NCI-H1930 (cell line): ENCODE results near the gene ADM5.

ENCODE experiments used
- DNase-seq, 2 experiments: peaks; one replicate each; lab custom pipeline; 2025; lab: John Stamatoyannopoulos, UW

ADM5 gene

DNA sequence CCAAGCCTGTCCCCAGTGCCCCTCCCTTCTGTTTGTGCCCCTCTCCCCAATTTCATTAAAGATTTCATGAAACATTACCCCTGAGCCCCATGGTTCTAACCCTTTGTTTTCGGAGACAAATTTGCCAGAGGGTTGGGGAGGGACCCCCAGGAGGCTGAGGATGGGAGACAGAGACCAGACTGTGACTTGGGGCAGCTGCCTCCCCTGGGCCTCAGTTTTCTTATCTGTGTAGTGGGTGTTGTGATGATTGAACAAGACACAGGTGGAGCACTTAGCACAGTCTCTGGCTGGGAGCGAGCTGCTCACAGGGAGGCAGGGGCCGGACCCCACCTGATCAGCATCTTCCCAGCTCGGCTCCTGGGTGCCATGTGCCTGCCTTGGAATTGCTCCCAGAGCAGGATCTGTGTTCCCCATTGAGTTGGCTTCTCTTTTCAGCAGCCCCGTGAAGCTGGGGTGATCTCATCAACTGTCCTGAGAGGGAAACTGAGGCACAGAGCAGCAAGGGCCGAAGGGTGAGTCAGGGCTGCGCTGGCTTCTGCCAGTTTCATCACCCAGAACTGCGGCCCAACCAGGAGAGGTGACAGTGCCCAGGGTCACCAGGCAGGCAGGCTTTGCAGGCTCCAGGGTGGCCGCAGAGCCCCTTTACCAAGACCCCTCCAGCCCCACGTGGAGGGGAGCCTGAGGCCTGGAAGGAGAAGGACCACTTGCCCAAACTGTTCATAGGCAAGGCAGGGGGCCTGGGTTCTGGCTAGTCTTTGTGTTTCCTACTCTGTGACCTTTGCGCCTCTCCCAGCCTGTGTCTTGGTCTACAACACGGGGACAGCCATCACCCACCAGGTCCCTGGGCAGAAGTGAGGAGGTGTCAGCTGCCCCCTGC lies 30.6 kb upstream of the ADM5 start:
- DNase-seq = no peak

DNA sequence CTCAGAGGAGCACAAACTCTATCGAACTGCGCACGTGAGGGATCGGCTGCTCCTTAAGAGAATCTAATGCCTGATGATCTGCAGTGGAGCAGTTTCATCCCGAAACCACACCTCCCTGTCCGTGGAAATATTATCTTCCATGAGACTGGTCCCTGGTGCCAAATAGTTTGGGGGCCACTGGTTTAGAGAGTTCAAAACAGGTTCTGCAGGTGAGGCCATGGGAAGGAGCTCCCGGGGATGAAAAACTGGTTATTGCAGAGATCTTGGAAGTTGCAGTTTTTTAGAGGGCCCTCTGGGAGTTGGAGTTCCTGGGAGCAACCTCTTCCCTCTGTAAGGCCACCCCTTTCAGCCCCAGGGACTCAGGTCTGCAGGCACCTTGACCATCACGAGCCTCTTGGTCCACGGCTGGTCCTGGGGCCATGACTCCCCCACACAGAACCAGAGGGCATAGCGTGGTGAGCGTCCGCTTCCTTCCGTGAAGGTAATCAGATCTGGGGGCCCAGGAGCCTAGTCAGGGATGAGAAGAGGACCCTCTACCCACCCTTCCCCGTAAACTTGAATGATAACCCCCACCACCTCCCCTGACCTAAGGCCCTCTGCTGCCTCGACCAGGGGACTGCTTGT lies 28.9 kb upstream of the ADM5 start:
- DNase-seq = no peak

DNA sequence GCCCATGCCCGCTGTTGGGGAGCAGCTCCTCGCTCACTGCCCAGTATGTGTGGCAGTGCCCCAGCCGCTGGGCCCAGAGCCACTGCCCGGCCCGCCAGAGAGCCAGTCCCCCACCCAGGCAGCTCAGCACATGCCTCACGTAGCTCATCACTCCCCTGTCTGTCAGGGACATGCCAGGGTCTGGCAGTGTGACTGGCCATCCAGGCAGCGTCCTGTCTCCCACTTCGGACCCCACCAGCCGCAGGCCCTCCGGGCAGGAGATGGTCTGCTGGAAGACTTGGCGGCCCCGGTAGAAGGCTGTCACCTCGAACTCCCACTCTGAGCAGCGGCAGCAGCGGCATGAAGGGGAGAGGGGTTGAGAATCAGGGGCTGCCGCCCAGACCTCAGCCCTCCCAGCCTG lies 27.4 kb upstream of the ADM5 start:
- no peak for DNase-seq

DNA sequence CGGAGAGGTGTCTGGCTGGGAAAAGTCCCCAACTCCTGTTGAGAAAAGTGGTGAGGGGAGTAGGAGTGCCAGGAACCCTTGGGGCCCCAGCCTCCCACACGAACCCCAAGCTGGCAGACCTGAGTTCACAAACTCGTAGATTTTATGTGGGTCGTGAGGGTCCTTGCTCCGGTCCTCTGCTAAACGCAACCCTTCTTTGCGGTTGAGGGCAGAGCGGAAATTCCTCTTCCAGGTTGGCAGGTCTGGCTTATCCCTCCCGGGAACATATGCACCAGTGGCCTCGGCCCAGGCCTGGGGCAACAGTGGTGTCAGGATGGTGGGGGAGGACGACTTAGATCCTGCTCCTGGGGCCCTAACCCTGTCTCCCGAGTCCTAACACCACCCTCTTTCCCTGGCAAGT lies 26.2 kb upstream of the ADM5 start:
- no peak for DNase-seq

DNA sequence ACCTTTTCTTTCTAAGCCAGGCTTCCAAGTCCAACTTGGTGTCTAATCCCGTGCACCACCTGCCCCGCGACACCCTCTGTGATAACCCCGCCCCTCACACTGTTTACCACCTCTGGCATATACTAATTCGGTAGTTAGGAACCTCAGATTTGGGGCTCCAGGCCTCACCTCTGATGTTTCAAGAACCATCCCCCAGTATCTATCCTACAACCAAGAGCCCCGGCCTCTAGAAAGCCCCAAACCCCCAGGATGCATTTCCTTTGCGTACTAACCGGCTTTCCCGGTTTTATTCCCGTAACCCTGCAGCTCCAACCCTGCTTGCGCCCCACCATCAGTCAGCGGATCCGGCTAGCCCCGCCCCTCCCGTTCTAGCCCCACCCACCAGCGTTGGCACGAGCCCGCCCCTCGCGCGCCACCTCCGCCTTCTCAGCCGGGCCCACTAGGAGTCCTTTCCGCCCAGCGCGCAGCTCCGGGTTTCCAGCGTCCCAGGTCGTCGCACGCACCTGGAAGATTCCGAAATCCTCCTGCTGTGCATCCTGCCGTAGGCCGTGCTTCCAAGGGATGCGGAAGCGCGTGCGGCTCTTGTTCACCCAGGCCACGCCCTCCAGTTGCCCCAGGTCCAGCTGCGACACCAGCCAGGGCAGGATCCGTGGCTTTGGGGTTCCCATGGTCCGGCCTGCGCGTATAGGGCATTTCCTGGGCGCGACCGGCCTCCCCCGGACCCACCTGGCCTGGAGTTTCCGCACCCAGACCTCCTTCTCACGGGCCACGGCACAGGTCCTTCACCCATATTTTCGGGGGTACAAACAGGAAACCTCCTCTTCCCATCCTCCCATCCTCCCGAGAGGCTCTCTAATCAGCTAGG lies 25.0 kb upstream of the ADM5 start:
- DNase-seq = peak; percentile 88 to 89

DNA sequence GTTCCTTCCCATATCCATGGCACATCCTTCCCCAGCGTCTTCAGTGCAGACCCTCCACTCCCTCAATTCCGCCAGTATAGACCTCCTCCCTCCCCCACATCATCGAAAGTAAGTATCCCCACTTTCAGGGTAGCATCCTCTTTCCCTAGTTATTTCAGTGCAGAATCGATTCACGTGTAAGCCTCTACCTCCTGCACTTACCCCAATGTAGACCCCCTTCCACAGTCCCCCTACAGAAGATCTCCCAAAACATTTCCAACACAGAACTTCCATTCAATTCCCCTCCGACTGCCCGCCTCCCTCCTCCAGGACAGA lies 24.4 kb upstream of the ADM5 start:
- DNase-seq = no peak

DNA sequence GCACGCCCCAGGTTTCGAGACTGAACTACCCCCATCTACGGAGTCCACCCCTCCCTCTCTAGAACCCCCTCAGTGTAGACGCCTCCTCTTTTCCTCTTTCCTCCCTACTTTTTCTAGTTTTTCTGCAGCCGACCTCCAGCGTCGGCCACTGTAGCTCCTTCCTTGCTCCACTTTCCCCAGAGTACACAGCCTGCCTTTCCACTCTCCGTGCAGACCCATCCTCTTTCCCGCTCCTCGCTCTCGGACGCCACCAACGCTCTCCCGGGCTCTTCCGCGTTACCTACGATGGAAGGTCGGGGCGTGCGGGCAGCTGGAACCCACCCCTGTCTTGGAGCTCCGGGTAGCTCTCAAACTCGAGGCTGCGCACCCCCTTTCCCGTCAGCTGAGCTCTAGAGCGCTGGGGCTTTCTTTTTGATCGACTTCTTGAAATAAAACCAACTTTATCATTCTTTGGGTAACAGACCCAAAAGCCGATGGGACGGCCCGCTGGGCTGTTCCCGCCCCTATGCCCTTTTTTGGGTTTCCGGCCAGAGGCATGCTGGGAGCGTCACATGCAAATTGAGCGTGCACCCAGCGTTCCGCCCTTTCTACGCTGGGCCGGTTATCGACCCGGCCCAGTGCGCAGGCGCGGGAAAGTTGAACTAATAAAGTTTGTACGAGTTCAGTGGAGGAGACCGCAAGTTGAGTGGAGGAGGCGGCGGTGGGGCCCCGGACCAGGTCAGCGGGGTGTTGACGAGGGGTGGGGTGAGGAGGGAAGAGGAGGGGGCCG lies 23.9 kb upstream of the ADM5 start, which contains the start of the genes BCL2L12 and IRF3:
TSS of gene BCL2L12 (plus strand) at position 583 of the 769 bp plus-strand sequence. CDS start 760 bp downstream, outside the sequence.
TSS of gene IRF3 (minus strand) at position 507 of the 769 bp plus-strand sequence. CDS start 1,019 bp downstream, outside the sequence.
- peak; percentile 85 to 95 for DNase-seq

DNA sequence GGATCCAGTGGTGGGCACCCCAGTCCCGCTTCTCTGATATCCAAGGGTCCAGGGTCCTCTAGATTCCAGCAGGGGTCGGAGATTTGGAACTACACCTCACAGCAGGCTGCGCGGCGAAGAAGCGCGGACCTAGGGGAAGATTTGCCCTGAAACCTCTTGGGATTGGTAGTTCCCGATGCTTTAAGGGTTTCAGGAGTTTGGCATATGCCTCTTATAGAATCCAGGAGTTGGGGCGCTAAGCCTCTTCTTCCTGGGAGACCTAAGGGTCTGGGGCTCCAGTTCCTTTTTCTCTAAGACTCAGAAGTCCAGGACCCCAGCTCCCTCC lies 23.3 kb upstream of the ADM5 start:
- DNase-seq = no peak

DNA sequence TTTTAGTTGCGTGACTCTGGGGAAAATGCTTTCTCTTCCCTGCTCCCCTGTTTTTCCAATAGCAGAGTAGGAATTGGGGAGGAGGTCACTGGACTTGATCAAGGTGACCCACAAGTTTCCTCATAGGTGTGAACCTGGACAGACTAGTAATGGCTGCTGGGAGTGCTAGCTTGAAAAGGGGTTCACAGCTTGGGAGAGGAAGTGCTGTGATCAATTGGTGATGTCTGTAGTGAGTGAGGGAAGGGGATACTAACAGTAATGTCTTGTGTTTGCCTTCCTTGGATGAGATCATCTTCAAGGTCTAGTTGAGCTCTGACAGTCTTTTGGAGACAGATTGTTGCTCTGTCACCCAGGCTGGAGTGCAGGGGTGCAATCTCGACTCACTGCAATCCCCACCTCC lies 21.9 kb upstream of the ADM5 start:
- no peak for DNase-seq

DNA sequence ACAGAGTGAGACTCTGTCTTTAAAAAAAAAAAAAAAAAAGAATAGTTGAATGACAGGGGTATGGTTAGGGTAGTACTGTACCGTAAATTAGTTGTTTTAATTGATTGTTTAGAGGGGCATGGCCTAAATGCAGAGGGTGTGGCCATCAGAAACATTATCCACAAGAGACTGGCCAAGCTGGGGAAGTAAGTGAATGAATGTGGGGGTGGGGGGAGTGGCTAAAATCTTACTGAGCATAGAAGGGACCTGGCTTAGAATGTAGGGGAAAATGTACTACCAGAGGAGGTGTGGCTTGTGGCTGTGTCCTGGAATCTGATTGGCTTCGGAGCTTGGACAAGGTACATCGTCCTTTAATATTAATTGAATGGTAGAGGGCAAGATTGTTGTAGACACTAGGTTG lies 19.9 kb upstream of the ADM5 start:
- DNase-seq = no peak

DNA sequence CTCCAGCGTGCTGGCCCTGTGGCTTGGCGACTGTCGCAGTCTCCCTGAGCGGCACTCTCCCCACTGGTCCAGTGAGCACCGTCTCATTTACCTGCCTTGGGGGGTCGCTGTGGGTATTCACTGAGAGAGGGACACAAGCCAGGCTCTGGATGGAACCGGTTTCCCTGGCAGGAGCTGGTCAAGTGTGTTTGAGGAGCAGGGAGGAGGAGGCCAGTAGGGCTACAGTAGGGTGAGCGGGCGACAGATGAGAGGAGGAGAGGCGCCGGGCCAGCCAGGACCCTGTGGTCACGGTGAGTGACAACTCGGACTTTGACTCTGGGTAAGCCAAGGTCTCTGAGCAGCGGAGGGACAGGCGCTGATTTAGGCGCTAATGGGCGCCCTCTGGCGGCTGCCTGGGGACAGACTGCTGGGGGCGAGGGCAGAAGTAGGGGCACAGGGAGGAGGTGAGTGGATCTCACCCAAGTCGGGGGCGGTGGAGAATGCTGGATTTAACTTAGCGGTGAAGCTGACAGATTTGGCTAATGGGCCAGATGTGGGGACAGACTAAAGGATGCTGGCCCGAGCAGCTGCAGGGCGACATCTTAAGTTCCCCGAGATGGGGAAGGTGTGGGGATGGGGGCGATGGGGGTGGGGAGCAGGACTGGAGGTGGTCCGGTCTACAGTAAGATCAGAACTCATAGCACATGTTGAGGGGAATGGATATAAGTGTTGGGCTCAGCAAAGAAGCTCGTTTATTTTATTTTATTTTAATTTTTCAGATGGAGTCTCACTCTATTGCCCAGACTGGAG lies 17.1 kb upstream of the ADM5 start:
- DNase-seq = peak; percentile 73 to 80

DNA sequence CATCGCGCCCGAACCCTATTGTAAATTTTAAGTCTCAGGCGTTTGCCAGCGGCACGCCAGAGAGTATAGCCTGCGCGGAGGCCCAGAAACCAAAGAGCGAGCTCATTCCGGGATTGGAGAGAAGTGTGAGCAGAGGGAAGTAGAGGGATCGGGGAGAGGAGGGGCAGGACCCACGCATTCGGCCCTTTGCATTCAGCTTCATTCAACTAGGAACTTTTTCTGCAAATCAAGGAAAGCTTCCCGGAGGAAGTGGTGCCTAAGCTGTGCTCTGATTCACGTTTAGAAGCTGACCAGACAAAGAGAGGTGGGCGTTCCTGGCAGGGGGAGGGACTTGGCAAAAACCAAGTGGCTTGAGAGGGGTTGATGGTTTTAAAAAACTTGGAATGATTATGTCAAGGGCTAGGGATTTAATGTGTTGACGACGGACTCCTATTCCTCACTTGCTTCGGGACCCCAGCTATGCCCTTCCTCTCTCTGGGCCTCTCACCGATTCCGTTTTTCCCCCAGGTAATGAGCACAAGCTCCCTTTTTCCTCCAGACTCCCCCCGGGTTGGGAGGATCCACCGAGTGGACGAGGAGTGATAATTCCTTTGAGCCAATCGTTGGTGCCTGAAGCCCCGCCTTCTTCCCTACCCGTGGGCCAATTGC lies 13.1 kb upstream of the ADM5 start:
- peak; percentile 91 to 96 for DNase-seq

DNA sequence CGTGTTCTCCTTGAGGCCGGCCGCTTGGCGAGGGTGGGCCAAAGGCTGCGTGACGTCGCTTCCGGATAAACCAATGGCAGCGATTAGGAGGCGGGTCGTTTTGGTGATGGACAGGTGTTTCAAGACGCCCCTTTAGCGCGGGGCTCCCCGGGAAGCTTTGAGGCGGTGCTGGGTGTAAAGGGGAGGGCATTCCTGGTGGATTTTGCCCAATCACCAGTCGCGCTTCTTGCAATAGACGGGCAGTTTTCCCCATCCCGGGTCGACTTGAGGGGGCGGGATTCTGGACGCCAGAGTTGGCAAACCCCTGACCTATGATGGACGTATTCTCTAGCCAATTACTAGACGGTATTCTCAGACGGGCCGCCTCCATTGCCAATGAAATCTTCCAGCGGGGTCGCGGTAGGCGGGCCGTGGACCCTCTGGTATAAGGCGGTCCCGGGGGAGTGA lies 12.6 kb upstream of the ADM5 start:
- peak; percentile 100 for DNase-seq

DNA sequence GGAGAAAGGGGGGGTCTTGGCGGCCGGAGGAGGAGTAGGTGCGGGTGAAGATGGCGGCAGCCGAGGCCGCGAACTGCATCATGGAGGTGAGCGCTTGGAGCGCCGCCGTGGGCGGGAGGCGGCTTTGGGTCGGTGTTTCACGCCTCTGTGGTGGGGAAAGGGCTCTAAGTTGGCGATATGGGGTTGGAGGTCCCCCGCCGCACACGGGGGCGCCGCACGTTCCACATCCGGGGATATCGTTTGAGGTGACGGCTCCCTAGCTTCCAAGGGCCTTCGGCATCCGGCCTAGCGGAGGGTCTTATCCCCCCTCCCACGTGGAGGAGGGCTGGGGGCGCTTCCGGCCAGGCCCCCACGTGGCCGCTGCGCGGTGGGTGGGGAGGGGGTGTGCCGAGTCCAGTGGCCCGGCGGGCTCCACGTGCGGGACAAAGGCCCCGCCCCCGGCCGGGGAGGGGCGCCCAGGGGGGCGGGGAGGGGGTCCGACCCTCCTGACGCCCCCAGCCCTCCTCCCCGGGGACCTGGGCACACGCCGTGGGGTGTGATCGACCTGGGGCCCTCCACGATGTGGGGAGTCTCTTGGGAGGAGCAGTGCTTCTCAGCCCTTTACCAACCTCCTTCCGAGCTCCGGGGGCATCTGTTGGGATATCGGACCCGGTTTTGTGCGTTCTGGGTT lies 12.0 kb upstream of the ADM5 start, which contains the start of gene PRMT1:
TSS of gene PRMT1 (plus strand) at position 41 of the 670 bp plus-strand sequence. CDS start at position 51, 10 bp downstream.
- no peak for DNase-seq

DNA sequence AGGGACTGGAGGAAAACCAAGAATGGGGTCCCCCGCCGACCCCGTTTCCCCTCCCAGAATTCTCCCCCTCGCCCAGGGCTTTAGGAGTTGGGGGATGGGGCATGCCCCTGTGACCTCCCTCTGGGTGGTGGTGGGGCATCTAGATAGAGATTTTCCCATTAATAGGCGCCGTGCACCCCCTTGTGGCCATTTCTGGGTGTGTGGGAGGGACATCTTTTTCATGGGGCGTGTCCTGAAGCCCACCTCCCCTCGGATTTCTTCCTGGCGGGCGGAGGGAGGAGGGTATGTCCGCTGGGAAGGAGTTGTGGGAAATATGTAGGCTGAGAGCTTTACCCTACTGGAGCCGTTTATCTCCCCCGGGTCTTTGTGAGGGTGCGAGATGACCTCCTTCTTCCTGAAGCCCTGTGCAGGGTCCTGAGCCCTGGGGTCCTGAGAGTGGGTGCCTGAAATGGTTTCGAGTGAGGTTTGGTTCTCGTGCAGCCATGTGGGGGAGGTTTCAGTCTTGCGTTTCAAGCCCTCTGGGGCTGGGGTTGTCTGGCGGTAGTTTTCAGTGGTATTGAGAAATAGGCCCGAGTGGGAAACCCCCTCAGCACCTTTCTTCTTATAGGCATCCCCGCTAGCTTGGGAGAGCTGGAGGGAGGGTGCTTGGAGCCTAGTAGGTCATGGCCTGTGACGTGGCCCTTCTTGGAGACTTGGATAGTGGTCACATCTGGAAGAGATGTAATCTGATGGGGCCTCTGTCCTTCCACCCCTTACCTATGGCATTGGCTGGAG lies 11.3 kb upstream of the ADM5 start:
- DNase-seq = peak; percentile 77 to 79

DNA sequence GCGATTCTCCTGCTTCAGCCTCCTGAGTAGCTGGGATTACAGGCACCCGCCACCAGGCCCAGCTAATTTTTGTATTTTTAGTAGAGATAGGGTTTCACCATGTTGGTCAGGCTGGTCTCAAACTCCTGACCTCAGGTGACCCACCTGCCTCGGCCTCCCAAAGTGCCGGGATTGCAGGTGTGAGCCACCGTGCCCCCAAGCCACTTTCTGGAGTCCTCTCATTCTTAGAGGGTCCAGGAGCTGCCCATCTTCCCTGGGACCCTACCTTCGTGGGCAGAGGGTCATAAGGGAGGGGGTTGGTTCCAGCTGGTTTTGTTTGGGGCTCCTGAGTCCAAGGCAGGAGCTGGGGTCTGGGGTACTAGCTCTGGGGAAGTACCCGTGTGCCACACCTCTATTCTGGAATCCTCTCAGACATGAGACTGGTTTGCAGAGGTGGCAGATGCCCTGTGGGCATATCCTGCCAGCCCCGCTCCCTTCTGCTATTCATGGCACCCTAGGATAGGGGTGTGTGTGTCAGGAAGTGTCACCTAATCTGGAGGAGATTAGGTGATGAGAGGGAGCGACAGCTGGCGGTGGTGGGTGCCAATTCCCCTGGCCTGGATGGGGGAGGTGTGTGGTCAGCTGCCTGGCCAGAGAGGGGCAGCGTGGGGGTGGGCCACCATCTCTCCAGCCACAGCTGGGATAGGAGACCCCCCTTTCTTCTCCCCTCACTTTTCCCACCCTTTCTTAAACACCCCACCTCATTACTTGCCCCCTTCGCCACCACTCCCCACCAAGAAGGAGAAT lies 10.2 kb upstream of the ADM5 start:
- DNase-seq = no peak

DNA sequence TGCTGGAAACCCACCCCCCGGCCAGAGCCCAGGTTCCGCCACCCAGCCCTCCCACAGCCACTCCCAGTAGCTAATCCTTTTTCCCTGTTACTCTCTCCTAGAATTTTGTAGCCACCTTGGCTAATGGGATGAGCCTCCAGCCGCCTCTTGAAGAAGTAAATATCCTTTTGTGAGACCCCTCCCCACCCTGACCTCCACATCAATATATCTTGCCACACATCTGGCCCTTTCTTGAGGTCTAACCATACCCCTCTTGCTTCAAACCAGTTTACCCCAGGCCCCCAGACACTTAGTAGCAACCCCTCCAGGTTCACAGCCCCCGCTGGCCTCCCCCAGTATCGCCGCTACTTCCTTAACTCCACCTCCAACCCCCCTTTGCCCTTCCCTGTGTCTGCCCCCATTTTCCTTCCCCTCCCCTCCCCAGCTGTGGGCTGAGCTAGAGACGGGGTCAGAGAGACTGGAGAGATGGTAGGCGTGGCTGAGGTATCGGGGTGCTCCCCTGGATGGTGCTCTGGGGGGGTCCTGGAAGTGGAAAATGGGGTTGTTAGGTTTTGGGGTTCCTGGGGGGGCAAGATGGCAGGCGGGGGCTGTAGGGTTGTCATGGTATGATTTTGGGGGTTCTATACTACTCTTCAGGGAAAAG lies 9.5 kb upstream of the ADM5 start:
- no peak for DNase-seq
